ENCODE measurements around the gene PRR7. TPM values are rescaled to one million over a fixed set of nuclear protein-coding genes. Genes with fewer than 3 reads are reported as not detected.
"Not testable (repeated sequence)": the region's sequence is repeated elsewhere in the genome, so short reads cannot be mapped to it uniquely, and the experiment has no call there.

The PRR7 gene
- total RNA-seq, 1 experiment from 2014 or later: 23.2 TPM

- Mint-ChIP-seq H3K27ac (ENCODE audit: low read depth, unreplicated experiment) (no peak overlapping the region), H3K36me3 (ENCODE audit: insufficient read depth, unreplicated experiment) (no peaks in the 10 kb centered on the region), H3K4me3 (ENCODE audit: unreplicated experiment) (no peak overlapping the region), H3K4me1 (ENCODE audit: insufficient read depth, unreplicated experiment) (no peaks in the 10 kb centered on the region), H3K9me3 (ENCODE audit: unreplicated experiment) (no peaks in the 10 kb centered on the region), H3K27me3 (ENCODE audit: insufficient read depth, unreplicated experiment) (no peaks in the 10 kb centered on the region)
- CTCF ChIA-PET: interaction anchor here (0.6 to 14.3 kb wide), 2 partner anchors 13 to 51 kb away, joined by 3 to 134 read pairs; partner anchors contain the start of gene F12
- intact Hi-C loops (cut with micrococcal nuclease): no loop called here
- DNase-seq (ENCODE audit: unreplicated experiment): peak; percentile 63
- BruUV-seq (replicated peaks): no TSS peak
- TF ChIP-seq, protein P1, sequence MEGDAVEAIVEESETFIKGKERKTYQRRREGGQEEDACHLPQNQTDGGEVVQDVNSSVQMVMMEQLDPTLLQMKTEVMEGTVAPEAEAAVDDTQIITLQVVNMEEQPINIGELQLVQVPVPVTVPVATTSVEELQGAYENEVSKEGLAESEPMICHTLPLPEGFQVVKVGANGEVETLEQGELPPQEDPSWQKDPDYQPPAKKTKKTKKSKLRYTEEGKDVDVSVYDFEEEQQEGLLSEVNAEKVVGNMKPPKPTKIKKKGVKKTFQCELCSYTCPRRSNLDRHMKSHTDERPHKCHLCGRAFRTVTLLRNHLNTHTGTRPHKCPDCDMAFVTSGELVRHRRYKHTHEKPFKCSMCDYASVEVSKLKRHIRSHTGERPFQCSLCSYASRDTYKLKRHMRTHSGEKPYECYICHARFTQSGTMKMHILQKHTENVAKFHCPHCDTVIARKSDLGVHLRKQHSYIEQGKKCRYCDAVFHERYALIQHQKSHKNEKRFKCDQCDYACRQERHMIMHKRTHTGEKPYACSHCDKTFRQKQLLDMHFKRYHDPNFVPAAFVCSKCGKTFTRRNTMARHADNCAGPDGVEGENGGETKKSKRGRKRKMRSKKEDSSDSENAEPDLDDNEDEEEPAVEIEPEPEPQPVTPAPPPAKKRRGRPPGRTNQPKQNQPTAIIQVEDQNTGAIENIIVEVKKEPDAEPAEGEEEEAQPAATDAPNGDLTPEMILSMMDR (IDR thresholded peaks at IDR 0.05; ENCODE audit: unreplicated experiment): no peak
- POLR2A ChIA-PET: interaction anchor here (0.7 to 7.6 kb wide), 2 partner anchors 15 to 28 kb away, joined by 4 to 36 read pairs; no protein-coding TSS in a partner anchor
Measured at GRCh38 chr5:177419046-177419445, 27.6 kb upstream of the PRR7 start.

GRCh38 chr5:177420472-177420871 lies 26.1 kb upstream of the PRR7 start:
- H3K27ac Mint-ChIP-seq (ENCODE audit: low read depth, unreplicated experiment); H3K4me1 Mint-ChIP-seq (ENCODE audit: insufficient read depth, unreplicated experiment); H3K9me3 Mint-ChIP-seq (ENCODE audit: unreplicated experiment); H3K4me3 Mint-ChIP-seq (ENCODE audit: unreplicated experiment); H3K36me3 Mint-ChIP-seq (ENCODE audit: insufficient read depth, unreplicated experiment); intact Hi-C loops (cut with micrococcal nuclease); H3K27me3 Mint-ChIP-seq (ENCODE audit: insufficient read depth, unreplicated experiment); BruUV-seq (replicated peaks); DNase-seq (ENCODE audit: unreplicated experiment): not testable (repeated sequence)
- POLR2A ChIA-PET: interaction anchor here (0.6 to 1.2 kb wide), 3 partner anchors 17 to 112 kb away, joined by 3 to 4 read pairs (median 3); no protein-coding TSS in a partner anchor
- CTCF ChIA-PET: interaction anchor here (0.6 to 14.3 kb wide), 2 partner anchors 15 to 307 kb away, joined by 3 to 134 read pairs; partner anchors contain the start of gene F12

- no peaks in the 10 kb centered on the region for H3K27me3 Mint-ChIP-seq (ENCODE audit: insufficient read depth, unreplicated experiment)
- DNase-seq (ENCODE audit: unreplicated experiment): no peak
- intact Hi-C loops (cut with micrococcal nuclease): no loop called here
- no peak overlapping the region for H3K4me3 Mint-ChIP-seq (ENCODE audit: unreplicated experiment)
- TF ChIP-seq, protein P1 (IDR thresholded peaks at IDR 0.05; ENCODE audit: unreplicated experiment): no peak
- no TSS peak for BruUV-seq (replicated peaks)
- ChIA-PET POLR2A (interaction anchor here (0.6 to 1.2 kb wide), 2 partner anchors 18 to 71 kb away, joined by 3 read pairs; no protein-coding TSS in a partner anchor), CTCF (interaction anchor here (0.6 to 14.3 kb wide), 5 partner anchors 16 to 761 kb away, joined by 3 to 134 read pairs (median 3); partner anchors contain the start of gene F12)
- H3K36me3 Mint-ChIP-seq (ENCODE audit: insufficient read depth, unreplicated experiment): peaks cover 6% of the 10 kb centered on the region
- H3K9me3 Mint-ChIP-seq (ENCODE audit: unreplicated experiment): no peaks in the 10 kb centered on the region
- H3K4me1 Mint-ChIP-seq (ENCODE audit: insufficient read depth, unreplicated experiment): peaks cover 8% of the 10 kb centered on the region
- H3K27ac Mint-ChIP-seq (ENCODE audit: low read depth, unreplicated experiment): no peak overlapping the region
Measured at GRCh38 chr5:177421062-177421798, 25.4 kb upstream of the PRR7 start.

DNA sequence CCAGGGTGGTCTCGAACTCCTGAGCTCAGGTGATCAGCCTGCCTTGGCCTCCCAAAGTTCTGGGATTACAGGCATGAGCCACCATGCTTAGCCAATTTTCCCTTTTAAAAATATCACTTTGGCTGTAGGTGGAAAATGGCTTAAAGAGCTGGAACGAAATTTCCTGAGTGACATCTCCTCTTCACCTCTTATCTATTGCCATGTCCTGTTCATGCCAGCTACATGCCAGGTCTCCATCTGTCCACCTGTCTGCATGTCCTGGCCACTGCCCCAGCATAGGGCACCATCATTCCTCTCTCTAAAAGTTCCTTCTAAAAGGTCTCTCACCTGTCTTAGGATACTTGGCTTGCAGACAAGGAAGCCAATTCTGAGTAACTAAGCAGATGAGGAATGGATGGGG lies 22.9 kb upstream of the PRR7 start:
- H3K27me3 Mint-ChIP-seq (ENCODE audit: insufficient read depth, unreplicated experiment): no peaks in the 10 kb centered on the region
- BruUV-seq (replicated peaks): no TSS peak
- H3K4me1 Mint-ChIP-seq (ENCODE audit: insufficient read depth, unreplicated experiment): peaks cover 13% of the 10 kb centered on the region
- no peak overlapping the region for H3K4me3 Mint-ChIP-seq (ENCODE audit: unreplicated experiment)
- CTCF ChIA-PET: interaction anchor here (0.6 to 14.3 kb wide), 11 partner anchors 9 to 310 kb away, joined by 3 to 134 read pairs (median 3); partner anchors contain the start of gene F12
- TF ChIP-seq, protein P1 (IDR thresholded peaks at IDR 0.05; ENCODE audit: unreplicated experiment): no peak
- H3K36me3 Mint-ChIP-seq (ENCODE audit: insufficient read depth, unreplicated experiment): peaks cover 25% of the 10 kb centered on the region
- no peaks in the 10 kb centered on the region for H3K9me3 Mint-ChIP-seq (ENCODE audit: unreplicated experiment)
- no peak overlapping the region for H3K27ac Mint-ChIP-seq (ENCODE audit: low read depth, unreplicated experiment)
- POLR2A ChIA-PET: interaction anchor here (1.0 to 12.5 kb wide), 3 partner anchors 20 to 93 kb away, joined by 6 to 217 read pairs (median 92); partner anchors contain the start of genes DDX41 and PRR7
- DNase-seq (ENCODE audit: unreplicated experiment): no peak
- intact Hi-C loops (cut with micrococcal nuclease): no loop called here
